ENCODE measurements around the gene FUOM.
"Not testable (repeated sequence)": the region's sequence is repeated elsewhere in the genome, so short reads cannot be mapped to it uniquely, and the experiment has no call there.

Gene FUOM

DNA sequence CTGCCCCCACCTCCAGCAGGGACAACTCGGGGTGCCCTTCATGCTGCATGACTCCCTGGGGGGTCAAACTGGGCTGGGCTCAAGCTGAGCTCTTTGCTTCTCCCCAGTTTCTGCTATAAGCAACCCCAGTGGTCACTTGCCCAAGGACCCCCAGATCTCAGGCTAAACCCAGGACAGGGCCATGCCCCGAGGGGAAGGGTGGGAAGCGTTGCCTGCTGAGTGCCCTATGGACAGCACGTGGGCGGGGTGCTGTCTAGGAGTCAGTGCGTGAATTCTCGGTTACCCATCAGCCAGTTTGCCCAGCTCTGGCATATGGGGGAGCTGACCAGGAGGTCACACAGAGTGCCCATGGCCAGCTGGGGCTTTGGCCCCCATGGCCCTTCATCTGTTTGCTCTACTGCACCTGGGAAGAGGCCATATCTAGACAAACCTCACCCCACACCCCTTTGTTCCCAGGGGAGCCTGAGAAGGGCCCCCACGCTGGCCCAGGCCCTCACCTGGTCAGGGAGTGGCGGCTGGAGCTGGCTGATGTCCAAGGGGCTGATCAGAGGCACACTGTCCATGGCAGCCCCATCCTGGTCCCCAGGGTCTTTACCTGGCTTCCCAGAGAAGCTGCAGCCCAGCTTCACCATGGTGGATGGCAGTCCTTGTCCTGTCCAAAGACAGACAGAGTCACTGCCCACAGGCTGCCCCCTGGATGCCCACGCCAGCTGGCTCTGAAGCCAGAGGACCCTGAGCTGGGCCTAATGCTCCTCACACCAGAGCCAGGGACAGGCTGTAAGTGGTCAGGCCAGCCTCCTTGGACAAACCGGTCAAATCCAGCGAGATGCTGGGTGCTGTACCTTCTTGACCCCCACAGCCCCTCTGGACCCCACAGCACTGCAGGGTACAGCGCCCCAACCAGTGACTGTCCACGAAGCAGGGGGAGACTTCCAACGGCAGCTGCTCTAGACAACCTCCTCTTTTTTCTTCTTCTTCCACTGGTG lies 29.2 kb downstream of the FUOM start:
- no peak for ATAC-seq

DNA sequence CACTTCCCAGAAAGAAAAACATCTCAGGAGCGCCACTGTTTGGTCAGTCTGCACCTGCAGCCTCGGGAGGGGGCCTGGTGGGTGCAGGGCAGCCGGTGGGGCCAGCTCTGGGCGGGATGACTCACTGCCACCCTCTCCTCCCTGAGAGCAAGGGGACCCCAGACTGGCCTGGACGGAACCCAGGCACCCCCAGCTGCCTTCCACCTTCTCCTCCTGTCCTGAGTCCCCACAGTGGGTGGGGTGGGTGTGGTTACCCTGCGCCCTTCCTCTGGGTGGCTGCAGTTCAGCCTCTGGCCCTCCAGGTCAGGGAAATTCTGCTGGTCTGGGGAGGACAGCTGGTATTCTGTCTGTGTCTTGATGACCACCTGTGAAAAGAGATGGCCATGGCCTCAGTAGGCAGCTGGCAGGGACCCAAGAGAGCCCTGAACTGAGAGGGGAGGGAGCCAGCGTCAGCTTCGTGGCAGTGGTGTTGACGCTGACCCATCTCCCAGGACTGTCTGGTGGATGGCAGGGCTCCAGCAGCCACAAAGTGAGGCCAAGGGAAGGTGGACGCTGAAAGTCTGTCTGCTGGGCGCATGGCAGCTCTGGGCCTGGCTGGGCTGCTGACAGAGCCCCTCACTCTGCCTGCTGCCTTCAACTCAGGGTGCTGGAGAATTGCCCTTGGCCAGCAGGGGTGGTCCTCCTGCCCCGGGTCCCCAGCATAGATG lies 30.0 kb downstream of the FUOM start:
- no peak for ATAC-seq

DNA sequence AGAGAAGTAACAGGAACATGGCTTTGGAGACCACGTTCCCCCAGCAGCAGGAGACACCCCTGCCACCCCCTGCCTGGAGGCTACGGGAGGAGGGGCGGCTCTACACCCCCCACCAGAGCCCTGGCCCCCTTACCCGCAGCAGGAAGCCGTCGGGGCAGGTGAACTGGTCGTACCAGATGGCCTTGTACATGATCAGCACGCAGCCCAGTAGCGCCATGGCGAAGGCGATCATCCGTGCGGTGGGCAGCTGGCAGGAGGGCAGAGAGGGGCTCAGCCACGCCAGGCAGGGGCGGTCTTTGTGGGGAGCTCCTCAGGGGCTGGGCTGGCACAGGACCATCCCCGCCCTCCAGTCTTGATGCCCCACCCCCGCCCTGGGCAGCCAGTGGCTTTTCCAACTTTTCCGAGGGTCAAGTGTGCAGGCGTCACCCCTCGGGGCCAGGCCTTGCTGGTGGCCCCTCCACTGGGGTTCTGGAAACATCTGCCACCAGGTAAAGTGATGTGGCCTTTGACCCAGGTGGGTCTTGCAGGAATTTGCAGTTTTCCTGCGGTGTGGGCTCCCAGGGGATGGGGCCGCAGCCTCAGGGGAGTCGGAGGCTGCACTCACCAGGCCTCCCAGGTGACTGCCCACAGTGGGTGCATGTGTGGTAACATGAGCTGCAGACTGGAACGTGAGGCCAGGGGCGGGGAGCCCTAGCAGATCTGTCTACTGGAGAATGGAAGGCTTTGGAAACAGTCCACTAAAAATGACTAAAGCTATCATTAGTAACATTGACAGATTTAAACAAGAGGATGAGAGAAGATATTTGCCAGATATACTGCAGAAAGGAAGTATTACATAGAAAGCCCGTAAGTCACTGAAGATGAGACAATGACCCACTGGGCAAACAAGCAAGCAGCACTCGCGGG lies 30.8 kb downstream of the FUOM start:
- ATAC-seq = no peak

DNA sequence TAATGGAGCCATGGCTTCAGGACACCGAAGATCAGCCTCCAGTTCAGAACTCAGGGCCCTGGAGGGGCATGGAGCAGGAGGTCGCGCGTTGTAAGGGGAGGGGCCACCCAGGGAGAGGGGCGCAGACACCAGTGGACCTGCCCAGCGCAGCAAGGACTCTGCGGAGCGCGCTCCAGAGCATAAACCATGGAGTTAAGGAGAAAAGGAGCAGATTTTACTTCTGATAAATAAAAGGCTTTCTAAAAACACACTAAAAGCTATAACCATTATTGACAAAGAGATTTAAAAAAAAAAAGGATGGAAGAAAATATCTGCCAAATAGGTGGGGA lies 31.6 kb downstream of the FUOM start:
- ATAC-seq = no peak

DNA sequence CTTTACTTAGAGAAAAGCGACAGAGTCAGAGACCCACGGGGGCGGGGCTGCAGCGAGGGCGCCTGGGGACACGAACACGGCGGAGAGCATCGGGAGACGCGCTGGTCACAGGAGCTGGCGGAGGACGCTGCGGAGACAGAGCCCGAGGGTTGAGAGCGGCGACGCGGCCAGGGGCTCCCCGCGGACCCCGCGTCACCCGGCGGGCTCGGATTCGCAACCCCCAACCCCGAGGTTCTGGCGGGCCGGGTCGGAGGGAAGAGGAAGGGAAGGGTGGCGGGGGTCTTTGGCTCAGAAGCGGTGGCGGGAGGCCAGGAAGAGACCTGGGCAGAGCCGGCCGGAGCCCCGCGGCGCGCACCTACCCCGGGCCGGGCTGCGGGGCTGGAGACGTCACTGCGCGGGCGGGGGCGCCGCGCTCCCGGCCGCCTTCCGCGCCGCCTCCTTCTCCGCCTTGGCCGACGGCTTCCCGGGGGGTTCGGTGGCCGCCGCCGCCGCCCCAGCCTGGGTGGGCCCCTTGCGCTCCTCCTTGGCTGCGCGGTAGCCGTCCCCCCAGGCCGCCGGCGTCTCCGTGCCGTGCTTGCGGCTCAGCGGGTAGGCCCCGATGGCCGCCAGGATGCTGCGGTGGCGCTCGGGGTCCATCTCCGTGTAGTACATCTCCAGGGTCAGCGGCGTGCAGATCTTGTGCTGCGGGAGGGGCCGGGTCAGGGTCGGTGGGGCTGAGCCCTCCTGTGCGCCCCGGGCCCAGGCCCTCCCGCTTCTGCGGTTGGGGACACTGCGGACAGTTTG lies 32.2 kb downstream of the FUOM start:
- no peak for ATAC-seq

DNA sequence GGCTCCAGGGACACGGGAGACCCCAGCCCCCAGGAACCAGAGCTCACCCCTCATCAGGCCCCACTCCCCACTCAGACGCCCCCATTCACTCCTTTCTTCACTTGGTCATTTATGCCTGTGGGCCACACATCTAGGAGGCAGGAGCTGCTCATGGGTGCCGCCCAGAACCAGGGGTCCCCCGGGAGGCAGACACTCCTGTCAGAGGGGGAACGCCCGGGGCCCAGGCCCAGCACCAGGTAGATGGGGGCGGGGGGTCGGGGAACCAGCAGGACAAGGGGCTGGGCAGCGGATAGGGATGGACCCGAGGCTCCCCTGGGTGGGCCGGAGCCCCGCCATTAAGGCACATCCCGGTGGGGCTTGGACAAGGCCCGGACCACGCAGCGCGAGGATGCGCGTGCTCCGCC lies 33.0 kb downstream of the FUOM start:
- no peak for ATAC-seq

DNA sequence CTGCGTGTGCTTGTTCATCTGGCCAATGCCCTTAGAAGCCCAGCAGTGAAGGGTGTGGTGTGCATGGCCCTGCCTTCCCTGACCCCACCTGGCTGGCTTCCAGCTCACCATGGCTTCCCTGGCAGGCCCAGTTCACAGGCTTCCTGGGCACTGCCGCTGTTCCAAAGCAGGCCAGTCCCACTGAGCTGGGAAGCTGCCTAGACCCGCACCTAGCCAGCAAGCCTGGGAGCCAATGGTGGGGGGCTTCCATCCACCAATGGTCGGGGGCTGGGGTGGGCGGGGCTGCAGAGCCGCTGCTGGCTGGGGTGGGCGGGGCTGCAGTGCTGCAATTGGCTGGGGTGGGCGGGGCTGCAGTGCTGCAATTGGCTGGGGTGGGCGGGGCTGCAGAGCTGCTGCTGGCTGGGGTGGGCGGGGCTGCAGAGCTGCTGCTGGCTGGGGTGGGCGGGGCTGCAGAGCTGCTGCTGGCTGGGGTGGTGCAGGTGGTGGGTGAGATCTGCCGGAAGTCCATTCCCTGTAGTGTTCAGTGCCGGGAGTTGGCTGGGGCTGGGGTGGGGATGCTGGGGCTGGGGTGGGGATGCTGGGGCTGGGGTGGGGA lies 33.5 kb downstream of the FUOM start:
- ATAC-seq = peak; percentile 55 to 71

DNA sequence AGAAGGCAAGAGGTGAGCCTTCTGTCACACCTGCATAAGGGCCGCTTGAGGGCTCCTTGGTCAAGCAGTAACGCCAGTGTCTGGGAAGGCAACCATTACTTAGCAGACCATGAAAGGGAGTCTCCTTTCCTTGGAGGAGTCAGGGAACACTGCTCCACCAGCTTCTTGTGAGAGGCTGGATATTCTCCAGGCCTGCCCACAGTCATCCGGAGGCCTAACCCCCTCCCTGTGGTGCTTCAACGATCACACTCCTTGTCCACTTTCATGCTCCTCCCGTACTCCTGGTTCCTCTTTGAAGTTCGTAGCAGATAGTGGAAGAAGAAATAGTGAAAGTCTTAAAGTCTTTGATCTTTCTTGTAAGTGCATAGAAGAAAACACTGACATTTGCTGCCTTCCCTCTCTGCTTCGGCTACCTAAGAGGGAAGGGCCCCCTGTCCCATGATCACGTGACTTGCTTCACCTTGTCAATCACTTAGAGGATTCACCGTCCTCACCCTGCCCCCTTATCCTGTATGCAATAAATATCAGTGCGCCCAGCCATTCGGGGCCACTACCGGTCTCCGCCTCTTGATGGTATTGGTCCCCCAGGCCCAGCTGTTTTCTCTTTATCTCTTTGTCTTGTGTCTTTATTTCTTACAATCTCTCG lies 35.6 kb downstream of the FUOM start:
- ATAC-seq = not testable (repeated sequence)

DNA sequence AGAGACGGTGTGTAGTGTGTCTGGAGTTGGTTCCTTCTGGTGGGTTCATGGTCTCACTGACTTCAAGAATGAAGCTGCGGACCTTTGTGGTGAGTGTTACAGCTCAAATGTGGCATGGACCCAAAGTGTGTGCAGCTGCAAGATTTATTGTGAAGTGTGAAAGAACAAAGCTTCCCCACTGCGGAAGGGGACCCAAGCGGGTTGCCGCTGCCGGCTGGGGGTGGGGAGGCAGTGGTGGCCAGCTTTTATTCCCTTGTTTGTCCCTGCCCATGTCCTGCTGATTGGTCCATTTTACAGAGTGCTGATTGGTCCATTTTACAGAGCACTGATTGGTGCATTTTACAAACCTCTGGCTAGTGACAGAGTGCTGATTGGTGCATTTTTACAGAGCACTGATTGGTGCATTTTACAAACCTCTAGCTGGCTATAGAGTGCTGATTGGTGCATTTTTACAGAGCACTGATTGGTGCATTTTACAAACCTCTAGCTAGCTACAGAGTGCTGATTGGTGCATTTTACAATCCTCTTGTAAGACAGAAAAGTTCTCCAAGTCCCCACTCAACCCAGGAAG lies 36.9 kb downstream of the FUOM start:
- not testable (repeated sequence) for ATAC-seq

DNA sequence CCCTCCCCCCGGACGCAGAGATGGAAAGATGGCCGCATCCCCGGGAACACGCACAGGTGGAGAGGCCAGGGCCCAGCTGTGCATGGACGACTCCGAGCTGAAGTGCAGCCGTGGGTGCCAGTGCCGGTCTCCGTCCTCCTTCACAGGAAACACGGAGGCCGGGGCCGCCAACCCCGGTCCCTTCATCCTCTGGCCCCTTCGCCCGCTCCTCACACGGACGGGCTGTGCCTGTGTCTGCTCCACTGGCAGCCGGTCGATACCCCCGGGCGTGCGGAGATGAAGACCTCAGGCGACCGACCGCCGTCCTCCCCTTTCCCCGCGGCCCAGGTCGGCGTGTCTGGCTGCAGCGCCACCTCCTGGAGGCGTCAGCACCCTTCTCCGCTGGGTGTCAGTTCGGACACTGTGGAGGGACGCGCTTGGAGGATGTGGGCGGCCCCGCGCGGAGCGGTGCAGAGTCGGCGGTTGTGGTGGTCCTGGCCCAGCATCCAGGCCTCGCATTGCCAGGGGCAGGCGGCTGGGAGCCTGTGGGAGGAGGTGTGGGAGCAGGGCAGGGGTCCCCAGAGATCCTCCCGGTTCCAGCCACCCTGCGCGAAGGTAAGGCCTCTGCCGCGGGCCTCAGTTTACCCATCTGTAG lies 39.2 kb downstream of the FUOM start:
- peak; percentile 87 to 90 for ATAC-seq

DNA sequence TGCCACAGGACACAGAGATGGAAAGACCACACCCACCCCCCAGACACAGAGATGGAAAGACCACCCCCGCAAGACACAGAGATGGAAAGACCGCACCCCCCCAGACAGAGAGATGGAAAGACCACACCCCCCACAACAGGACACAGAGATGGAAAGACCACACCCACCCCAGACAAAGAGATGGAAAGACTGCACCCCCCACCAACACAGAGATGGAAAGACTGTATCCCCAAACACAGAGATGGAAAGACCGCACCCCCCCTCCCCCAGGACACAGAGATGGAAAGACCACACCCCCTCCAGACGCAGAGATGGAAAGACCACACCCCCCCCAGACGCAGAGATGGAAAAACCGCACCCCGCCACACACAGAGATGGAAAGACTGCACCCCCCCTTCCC lies 41.1 kb downstream of the FUOM start:
- no peak for ATAC-seq

DNA sequence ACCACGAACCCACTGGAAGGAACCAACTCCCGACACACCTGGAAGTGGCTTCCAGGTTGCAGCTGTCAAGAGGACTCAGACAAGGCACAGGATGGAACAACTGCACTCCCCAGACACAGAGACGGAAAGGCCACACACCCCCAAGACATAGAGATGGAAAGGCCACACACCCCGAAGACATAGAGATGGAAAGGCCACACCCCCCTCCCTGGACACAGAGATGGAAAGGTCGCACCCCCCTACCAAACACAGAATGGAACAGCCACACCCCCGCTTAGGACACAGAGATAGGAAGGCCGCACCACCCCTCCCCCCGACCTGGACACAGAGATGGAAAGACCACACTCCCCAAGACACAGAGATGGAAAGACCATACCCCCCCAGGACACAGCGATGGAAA lies 41.6 kb downstream of the FUOM start:
- no peak for ATAC-seq

DNA sequence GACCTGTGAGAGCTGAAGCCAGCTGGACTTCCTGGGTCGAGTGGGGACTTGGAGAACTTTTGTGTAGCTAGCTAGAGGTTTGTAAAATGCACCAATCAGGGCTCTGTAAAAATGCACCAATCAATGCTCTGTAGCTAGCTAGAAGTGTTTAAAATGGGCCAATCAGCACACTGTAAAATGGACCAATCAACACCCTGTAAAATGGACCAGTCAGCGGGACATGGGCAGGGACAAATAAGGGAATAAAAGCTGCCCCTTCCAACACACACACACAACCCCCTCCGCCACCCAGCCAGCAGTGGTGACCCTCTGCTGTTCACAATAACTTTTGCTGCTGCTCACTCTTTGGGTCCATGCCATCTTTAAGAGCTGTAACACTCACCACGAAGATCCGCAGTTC lies 42.0 kb downstream of the FUOM start:
- no peak for ATAC-seq

DNA sequence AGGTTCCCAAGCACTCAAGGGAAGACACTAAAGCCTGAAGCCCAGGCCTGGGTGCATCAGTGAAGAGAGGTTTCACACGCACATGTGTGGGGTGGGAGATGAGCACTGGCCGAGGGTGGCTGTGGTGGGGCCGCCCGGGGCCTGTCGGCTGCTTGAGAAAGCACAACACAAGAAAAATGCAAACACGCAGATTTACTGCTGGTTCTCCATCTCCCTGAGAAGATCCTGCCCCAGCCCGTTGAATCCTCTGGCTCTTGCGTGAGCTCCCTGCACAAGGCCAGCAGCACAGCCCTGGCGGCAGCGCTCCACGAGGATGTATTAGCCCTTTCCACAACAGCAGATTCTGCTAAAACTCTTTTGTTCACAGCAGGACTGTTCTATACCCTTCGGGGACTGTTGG lies 42.9 kb downstream of the FUOM start:
- ATAC-seq = no peak

DNA sequence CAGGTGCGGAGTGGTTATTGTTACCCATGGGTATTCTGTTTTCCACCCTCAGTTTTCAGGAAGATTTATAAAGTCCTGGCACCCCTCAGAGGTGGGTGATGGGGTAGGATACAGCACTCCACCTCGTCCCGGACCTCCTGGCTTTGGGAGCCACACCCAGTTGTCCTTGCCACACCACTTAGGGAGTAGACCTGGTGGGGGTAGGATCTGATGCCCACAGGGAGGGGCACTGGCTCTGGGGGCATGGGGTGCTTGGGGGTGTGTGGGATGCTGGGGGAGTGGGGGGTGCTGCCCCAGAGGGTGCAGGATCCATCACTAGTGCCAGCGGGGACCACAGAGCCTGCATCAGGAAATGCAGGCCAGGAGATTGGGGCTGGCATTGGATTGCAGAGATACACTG lies 44.6 kb downstream of the FUOM start:
- ATAC-seq = no peak

DNA sequence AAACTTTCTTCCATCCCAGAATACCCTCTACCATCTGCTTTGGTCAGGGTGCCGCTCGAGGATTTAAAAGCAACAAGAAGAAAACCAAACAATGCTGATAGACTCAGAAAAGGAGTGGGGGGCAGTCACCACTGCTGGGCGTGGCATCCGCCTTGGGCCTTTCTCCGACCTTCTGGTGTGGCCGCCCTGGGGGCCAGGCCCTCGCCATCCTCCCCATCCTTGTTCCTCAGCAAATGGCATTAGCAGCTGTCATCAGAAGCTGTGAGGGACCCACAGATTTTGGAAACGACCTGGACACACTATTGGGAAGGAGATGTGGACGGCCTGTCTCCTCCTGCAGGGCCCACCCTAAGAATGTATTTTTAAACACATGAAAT lies 45.1 kb downstream of the FUOM start:
- ATAC-seq = no peak

DNA sequence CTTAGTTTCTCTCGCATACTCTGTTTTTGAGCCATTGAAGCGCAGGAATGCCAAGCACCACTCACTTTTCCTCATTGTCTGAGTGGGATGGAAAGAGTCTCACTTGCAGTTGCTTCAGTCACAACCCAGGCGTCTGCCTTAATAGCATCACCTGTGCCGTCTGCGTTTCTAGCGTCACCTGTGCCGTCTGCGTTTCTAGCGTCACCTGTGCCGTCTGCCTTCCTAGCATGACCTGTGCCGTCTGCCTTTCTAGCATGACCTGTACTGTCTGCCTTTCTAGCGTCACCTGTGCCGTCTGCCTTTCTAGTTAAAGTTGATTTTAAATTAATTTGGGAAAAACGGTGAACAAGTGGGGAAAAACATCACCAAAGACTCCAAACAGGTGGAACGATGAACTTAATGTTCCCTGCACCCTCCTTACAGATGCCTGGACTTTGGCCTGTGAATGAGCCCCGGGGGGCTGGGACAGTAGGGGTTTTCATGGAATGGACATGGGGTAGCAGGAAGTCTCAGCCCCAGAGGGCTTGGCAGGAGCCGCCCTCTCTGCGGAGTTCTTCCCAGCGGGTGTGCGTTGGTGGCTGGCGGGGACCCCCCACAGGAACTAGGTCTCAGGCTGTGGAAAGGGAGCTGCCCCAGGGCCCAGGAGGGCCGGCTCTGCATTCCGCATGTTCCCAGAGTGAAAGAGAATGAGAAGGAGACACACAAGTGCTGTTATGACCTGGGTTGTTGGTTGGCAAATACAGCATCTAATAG lies 45.6 kb downstream of the FUOM start:
- no peak for ATAC-seq

DNA sequence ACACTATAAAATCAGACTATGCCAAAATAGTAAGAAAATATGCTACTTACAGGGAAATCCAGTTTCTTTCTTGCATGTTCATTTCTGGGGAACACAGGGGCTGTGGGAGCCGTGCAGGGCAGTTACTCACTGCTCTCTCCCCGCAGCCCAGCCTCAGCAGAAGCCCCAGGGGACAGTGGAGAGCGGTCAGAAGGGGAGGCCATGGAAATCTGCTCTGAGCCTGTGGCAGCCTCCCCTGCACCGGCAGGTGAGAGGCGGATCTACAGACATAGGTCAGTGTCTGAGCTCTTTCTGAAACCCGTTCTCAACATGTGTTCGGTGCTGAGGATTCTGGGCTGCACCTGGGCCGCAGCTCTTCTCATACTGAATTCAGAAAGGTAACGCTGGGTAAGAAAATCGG lies 46.2 kb downstream of the FUOM start:
- ATAC-seq = no peak

DNA sequence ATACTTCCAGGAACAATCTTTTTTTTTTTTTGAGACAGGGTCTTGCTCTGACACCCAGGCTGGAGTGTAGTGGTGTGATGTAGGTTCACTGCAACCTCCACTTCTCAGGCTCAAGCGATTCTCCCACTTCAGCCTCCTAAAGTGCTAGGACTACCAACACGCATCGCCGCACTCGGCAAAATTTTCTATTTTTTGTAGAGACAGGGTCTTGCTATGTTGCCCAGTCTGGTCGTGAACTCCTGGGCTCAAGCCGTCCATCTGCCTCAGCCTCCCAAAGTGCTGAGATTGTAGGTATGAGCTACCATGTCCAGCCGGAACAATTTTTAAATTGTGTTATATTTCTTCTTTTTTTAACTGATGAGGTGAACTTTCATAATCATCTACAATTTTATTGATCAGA lies 47.0 kb downstream of the FUOM start:
- no peak for ATAC-seq

DNA sequence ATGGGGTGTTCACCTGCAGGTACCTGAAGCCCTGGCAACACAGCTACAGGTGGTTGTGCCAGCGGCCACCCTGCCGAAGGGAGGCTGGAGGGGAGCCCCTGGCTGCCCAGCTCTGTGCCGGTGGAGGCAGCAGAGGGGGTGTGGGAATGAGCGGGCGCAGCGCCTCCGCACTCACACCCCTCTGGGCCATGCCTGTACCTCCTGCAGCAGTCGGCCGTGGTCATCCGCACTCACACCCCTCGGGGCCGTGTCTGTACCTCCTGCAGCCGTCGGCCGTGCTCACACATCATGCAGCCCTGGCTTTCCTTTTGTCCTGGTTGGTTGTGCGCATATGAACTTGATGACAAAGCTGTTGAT lies 47.4 kb downstream of the FUOM start:
- no peak for ATAC-seq
